HuH-7.5 (cell line): Measurements from ENCODE around the gene EPHB1.

Experiments
- DNase-seq: peaks from one replicate; pipeline ENCODE4 v3.0.0; 2011; ENCODE audit warnings: low spot score

Gene EPHB1

DNA sequence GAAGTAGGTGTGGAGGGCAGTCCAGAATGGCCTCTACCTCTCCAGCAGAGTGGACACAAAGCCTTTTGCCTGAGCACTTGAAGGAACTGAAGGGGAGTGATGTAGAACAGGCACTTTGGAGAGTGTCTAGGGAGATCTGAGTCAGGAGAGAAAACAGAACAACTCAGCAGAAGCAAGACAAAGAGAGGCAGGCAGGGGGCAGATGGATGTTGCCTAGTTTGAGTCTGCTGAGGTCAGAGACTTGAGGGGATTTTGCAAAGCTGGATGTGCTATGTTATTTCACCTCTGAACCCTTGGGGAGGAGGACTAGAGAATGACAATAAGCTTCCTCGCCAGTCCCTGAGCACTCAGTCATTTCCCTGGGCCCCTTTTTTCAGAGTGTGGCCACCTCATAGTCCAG lies 366.4 kb downstream of the EPHB1 start:
- no peak for DNase-seq

DNA sequence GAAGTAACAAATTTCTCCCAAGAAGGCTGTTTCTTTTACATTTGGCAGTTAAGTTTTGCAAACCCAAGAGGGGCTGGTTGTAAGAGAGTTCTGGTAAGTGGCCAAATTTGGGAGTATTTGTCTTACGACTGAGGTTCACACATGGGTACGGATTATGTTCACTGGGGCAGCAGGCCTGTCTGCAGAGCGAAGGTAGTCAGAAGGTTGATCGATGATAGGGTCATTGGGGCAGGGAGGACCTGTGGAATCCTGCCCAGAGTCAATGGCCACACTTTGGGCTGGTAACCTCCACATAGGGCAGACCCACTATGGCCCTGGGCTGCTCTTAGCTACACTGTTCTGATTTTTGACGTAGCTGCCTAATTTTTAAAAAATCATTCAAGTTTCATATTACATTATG lies 368.6 kb downstream of the EPHB1 start:
- no peak for DNase-seq

DNA sequence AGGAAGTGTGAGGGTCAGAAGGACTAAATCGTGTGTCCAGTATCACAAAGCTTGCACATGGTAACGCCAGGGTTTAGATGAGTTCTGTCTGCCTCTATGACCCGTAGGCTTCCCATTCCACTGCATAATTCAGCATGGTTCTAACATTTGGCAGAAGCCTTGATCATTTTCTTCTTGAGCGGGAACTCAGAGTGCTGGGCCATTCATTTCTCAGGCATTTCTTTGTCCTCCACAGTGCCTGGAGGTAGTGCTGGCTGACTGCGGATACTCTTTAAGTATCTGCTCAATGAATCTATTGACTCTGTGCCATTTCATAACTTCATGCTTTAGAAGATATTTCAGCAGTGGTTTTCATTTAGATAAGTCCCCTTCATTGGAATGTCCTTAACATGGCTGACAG lies 370.2 kb downstream of the EPHB1 start:
- no peak for DNase-seq

DNA sequence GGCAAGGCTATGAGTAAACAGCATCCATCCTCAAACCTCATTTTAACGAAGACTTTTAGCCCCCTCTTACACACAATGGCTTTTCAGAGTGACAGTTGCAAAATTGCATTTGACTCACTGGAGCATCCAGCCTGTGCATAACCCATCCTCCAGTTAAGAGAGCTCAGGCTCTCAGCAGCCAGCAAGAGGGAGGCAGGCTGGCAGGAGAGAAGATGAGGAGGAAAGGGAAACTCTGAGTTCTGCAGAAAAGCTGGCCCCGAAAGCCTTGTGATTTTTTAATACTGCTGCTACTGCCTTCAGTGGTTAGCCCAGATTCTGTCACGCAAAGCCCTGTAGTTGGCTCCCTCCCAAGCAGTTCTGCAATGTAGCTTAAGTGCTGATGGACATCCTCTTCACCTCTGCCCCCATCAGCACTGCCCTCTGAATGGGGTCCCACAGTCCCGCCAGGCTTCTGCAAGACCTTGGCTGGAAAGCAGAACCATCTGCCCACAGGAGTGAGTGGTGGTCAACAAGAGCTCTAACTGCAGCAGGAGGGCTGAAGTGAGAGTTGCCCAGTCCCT lies 371.3 kb downstream of the EPHB1 start:
- no peak for DNase-seq

DNA sequence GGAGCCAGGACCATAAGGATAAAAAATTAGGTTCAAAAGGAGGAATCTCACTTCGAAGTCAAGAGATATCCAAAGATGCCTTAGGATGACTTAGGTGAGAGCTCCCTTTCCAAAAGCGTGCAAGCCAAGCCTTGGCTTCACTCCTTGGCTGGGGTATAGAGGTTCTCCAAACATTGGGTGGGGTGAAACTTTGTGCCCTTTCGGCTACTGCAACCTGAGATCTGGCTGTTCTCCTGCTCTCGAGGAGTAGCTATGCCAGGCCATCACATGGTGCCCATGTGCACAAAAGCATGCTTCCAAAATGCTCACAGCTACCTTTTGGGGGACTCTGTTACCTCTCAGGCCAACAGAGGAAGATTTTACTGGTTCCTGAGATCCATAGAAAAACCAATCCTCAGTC lies 373.8 kb downstream of the EPHB1 start:
- DNase-seq = no peak

DNA sequence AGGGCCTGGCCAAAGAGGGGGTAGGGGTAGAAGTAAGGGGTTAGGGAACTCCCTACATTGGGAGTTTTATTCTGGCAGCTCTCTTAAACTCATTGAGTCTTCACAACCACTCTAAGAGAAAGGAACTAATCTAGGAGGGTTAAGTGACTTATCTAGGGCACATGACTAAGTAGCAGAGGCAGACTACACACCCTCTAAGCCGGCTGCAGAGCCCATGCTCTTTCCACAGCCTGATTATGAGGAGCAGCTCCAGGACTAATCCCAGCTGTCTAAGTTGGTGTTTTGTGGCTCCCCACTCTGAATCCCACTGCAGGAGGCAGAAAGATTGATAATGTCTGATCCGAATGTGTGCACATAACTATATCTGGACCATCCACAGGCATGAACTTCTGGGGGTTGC lies 374.6 kb downstream of the EPHB1 start:
- DNase-seq = no peak

DNA sequence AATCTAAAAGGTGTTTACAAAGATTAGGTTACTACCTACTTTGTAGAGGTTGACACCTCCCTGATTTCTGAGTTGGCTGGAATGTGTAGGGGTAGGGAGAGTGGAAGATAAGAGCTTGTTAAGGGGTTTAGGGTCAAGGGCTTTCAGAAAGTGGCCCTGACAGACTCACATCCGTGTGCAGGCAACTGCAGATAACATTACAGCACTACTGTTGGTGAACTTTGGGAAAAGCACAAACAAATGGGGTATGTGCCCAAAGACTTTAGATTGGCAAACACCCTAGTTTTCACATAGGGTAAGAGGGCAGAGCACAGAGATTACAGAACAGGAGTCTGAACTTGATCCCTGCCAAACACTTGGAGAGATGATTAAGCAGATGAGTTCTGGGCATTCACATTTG lies 375.7 kb downstream of the EPHB1 start:
- DNase-seq = no peak

DNA sequence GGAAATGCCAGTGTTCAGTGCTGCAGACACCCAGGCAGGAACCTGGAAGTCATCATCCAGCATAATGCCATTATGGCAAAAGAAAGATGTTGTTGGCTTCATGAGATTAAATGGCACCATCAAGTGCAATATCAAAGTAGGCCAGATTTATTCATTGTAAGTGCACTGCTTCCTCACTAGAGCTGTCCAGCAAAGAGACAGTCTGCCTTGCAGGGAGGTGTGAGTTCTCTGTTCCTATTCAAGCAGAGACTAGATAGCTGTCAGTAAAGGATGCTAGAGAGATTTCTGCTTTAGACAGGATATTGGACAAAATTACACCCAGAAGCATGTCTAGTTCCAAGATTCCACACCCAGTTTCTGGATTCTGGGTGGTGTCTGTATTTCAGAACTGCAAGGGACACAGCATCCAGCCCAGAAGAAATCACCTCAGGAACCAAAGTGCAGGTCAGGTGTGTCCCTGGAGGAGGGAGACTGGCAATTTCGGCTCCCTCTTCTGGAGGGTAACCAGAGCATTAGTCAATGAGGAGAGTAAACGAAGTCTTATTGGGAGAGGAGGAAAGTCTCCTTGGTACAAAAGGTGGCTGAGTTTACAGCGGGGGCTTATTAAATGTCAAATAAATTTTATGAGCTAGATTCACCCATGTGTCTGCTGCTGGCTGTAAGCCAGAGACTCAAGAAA lies 377.3 kb downstream of the EPHB1 start:
- DNase-seq = no peak

DNA sequence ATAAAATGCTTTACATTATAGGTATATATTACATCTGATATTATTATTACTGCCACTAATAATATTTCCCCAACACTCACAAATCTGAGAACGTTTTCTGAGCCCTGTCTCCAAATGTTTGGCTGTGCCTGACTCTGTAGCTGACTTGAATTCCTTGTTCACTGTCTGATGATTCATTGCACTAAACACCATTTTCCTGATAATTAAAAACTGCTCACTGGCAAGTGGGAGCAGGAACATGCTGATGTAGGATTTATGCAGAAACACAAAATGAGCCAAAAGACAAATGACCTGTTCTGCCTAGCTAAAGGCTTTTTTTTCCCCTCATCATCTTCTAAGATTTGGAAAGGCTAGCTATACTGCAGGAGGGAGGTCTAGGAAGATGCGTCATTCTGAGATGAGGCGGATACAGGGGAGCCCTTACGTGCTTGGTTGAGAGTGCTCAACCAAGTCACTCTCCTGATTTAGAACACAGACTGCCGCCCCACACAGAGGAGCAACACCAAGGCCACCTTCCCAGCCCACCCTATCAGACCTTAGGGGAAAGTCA lies 380.7 kb downstream of the EPHB1 start:
- no peak for DNase-seq

DNA sequence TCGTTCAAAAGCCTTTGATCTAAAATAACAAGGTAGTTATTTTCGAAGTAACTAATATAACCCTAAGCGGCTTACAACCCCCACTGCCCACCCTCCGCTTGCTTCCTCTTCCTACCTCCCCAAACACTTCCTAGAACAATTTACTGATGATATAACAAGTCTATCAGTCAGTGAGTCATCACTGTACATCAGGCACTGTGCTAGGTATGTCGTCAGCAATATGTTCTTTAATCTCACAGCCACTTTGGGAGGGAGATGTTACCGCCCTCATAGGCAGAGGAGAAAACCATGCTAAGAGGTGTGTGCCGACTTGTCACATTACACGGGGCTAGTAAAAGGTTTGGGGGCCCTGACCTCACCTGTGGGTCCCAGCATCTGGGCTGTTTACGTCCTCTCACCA lies 381.8 kb downstream of the EPHB1 start:
- no peak for DNase-seq

DNA sequence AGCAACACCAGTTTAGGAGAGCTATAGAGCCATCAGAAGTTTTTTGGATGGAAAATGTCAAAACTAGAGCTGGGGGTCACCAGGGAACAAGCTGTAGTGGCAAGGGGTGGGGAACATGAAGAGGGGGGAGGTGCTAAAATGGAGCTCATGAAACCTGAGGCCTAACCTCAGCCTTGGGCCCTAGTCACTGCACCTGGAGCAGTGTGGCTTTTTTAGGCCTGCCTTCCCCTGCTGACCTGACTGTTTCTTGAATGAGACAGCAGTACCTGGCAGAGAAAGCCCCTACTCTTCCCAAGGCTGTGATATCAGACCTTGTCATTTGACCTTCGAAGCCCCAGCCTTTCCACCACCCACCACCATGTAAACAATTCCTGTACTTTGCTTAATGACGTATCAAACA lies 383.5 kb downstream of the EPHB1 start:
- DNase-seq = no peak

DNA sequence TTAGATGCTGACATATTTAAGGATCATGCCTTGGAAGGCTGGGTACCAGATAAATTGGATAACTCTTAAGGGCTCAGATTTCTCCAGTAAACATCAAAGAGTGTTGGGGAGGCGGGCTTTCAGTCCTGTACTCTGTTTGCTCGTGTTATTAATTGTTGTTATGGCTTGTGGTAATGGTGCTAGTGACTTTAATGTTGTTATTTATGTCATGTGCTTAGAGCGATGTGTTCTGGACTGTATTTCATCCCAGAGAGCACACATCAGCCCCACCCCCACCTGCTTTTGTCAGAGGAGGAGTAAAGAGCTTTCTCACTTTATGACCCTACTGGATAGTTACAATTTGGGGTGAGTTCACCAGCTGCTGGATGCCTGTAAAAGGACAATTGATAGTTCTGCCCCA lies 386.3 kb downstream of the EPHB1 start:
- DNase-seq = no peak

DNA sequence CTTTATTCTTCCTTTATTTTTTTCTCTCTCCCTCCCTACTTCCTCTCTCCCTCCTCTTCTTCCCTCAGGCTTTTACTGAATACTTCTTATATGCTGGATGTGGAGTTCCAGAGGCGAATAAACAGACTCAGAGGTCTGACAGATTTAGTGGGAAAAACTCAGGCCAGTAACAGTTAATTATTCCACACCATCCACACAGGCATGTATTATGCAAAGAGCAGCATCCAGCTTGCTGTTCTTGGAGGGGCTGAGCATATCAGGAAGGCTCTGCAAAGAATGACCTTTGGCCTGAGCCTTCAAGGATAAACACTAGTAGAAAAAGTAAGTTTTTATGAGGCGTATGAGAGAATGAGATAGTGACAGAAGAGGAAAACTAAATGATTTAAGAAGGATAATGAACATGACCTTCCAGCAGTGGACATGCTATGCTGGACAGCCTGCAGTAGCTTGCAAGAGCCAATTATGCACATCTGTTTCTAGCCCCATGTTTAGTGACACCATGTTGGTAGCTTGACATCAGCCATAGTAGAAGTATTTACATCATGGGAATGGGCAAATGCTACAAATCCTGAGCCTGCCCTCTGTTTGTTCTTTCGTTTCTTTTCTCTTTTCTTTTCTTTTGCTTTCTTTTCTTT lies 387.4 kb downstream of the EPHB1 start:
- no peak for DNase-seq

DNA sequence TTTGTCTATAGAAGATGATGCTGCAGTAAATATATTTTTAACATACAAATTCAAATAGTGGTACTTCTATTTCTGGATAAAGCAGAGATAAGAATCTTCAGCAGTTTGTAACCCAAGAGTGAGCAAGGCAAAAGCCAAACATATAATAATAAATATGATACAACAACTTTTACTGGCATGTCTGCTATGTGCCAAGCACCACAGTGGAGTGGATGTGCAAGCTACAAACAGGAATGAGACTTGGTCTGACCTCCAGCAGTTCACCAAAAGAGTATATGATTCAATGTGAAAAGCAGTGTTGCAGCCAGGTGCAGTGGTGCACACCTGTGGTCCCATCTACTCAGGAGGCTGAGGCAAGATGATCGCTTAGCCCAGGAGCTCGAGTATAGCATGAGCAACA lies 395.6 kb downstream of the EPHB1 start:
- DNase-seq = no peak

DNA sequence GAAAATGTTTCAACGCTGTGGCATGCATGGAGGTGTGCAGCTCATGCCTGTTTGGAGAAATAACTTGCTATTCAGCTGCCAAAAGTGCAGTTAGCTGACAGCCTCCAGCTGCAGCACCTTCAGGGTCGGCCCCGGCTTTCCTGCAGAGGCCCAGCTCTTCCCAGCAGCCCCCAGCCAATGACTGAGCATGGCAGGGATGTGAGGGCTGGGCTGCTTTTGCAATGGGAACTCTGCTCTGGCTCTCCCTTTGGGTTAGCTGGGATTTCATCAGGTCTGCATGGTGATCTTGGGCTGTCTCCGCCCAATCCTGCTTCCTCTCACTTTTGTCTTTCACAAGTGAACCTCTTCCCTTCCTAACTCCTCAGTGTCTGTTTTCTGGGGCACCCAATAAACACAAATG lies 396.6 kb downstream of the EPHB1 start:
- no peak for DNase-seq

DNA sequence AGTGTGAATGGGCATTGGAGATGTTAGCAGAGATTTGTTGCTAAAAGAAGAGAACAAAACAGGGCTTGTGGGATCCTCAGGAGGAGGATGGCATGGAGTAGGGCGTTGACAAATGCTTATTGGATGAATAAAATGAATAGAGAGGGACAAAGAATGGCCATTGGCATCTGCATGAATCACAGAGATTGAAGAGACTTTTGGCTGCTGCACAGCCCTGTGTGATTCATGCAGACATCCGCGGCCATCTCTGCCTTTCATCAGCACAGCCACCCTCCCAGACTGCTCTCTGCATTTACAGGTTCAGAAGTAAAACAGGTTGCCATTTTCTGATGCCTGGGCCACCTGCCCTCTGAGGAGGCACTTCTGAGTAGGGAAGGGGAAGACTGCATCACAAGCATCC lies 397.9 kb downstream of the EPHB1 start:
- DNase-seq = no peak

DNA sequence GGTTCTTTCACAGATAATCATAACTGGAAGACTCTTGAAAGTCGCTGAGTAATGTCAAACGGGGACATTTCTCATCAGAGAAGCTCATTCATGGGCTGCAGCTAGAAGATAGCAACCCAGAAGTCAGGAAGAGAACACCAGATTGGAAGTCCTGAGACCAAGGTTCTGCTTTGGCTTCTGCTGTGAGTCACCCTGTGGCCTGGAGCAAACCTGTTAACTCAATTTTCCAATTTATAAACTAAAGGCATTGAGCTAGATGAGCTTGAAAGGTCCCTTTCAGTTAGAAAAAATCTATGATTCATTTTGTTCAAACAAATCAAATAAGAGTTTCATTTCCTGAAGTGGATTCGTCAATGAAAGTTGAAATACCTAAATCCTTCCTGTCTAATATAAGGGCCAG lies 402.2 kb downstream of the EPHB1 start:
- DNase-seq = no peak

DNA sequence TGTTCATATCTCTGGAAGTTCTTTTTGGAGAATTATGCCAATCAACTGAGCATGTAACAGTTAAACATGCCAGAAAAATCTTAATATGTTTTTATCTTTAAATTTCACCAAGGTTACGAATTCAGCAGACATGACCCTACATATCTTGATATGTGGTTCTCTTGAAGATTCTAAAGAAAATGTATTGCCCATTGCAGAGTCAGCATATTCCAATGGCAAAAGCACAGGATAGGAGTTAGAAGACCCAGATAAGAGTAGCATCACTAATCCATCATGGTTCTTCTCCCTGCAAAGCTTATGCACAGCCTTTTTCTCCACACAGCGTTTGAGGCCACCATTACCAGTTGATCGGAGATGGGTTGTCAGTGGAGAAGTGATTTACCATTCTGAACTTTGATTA lies 402.8 kb downstream of the EPHB1 start:
- no peak for DNase-seq

DNA sequence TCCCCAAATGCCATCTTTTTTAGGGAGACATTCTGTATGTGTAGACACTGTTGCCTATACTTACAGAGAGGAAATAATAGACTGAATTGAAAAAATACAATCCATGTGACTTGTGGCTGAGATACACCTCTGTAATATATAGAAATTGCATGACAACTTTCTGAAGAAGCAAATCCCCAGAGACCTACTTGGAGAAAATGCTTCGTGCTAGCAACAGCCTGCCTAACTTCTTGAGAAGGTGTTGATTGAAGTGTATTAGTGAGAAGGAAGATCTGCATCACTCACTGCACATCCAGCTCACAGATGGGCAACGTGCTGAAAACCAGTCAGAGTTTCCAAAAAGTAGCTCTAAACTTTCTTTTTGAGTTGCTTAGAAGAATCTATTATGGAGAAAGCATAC lies 404.1 kb downstream of the EPHB1 start:
- no peak for DNase-seq

DNA sequence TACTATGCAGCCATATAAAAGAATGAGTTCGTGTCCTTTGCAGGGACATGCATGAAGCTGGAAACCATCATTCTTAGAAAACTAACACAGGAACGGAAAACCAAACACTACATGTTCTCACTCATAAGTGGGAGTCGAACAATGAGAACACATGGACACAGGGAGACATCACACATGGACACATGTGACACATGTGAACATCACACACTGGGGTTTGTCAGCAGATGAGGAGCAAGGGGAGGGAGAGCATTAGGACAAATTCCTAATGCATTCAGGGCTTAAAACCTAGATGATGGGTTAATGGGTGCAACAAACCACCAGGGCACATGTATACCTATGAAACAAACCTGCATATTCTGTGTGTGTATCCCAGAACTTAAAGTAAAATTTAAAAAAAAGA lies 408.0 kb downstream of the EPHB1 start:
- DNase-seq = no peak

DNA sequence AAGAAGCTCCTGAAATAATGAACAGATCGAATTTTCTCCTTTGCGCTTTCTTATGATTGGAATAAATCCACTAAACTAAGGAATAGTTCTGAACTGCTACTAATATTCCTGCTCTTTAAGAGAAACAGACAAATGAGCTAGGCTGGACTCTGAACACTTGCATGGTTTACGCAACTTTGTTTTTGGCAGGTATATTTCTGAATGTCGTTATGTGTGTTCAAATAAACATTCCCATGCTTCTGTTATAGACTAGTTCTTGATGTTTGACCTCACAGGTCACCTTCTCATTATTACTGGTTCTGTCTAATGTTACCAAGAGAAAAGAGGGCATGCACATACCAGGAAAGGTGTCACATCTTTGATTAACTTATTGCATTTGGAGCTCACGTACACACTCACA lies 418.2 kb downstream of the EPHB1 start:
- no peak for DNase-seq

DNA sequence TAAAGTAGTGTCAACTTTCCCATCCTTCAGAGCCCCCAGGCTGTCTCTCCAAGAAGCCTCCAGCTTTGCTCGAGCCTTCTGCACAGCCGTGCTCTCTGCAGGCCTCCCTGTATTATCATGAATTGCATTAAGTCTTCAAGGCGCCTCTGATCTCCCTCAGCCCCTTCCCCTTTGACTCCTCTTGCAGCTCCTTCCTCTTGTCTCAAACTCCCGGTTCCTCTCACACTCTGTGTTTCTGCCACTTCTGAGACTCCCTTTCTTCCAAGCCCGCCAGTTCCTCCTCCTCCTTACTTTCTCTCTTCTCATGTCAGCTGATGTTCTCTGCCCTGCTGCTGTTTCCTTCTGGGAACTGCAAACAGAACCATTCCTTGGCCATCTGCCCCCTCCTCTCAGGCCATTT lies 418.8 kb downstream of the EPHB1 start:
- no peak for DNase-seq

DNA sequence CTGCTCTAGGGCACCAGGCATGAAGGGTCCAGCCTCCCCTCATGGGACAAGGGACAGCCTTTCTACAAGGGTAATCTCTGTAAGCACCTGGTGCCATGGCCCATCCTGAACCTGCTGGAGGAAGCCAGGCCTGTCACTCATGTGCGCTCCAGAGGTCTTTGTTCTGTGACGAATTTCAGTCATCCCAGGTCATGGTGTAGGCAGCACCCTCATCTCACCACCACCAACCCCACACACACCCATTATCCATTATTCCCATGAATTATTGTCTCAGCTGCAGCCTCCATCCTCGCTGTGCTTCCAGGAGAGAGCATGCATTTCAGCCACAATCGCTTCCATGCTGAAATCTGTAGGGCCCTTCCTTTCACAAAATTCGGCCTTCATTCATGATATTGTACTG lies 419.3 kb downstream of the EPHB1 start:
- DNase-seq = no peak

DNA sequence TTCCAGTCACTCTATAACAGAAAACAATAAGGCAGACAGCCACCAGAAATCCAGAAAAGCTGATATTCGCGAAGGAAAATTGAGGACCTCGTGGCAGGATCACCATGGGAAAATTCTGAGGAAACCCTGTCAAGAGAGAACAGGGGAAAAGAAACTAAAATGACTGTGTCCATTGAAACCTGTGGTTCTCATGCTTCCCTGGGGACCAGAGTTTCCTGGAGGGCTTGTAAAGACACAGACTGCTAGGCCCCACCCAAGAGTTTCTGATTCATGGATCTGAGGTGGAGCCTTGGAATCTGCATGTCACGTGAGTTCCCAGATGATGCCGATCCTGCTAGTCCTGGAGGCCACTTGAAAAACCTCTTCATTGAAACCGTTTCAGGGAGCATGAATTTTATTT lies 420.5 kb downstream of the EPHB1 start:
- no peak for DNase-seq
